GM19351 (cell line): Measurements from ENCODE around the gene NHEJ1.

Source experiments
- ATAC-seq: cut with Tn5 transposase; IDR thresholded peaks from one replicate; pipeline ENCODE4 v1.9.1; 2021; ENCODE audit warnings: mild to moderate bottlenecking, moderate library complexity; ENCODE audit not compliant: unreplicated experiment

Gene NHEJ1

DNA sequence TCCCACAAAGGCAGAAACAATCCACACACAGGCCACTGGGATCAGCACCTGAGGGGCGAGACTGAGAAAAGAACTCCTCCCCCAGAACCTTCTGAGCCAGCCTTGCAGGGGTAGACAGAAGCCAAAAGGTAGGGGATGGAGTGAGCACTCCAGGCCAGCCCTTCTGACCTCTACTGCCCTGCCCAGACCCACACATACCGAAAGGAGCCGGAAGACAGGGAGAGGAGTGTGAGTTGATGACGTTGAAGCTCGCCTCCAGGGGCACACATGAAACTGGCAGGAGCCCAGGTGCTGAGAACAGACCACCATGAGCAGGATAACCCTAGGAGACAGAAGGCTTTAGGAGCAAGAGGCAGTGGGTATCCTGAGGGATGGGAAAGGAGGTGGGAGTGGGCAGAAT is 7.4 kb upstream of the NHEJ1 start:
- no peak for ATAC-seq

DNA sequence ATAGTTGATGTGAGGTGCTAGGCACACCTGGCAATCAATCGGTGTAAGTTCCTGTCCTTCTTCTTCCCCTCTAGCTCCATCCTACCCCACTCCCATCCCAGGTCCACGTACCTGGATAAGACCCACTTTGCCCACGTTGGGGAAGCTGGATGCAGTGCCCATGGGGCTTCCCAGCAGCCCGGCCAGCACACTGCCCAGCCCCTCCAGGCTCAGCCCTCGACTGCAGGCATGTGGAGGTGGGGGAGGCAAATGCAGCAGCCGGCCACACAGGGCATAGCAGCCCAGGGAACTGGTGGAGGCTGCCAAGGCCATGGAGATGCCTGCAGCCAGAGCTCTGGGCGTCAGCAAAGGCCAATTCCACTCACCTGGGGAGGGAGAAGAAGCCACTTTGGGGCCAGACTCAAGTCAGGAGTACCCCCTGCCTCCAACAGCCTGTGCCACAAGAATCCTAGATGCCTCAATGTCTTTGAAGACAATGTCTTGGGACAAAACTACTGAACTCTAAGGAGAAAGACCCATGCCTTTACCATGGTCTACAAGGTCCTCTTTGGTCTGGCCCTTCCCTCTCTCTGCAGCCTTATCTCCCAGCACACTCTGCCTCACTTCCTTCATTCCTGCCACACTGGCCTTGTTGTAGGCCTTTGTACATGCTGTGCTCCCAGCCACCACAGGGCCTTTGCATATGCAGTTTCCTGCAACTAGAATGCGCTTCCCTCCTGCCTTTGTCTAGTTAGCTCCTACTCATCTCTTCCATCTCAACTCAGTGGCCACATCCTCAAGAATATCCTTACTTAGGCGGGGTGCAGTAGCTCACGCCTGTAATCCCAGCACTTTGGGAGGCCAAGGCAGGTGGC is 4.7 kb upstream of the NHEJ1 start:
- ATAC-seq, result no peak

DNA sequence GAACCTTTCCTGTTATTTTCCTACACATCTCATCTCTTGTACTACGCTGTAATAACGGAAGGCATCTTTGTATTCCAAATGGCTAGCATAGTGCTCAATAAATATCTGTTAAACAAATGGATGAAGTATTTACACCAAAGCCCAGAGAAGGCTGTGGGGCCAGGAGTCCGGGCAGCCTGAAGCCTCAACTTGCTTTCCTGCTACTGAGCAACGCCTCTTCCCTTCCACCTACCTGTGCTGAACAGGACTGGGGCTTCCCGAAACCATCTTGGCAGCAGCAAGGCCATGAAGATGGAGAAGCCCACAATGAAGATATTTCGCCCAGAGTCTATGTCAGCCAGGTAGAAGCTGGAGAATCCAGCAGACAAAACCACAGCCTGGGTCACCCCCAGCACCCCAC is 2.5 kb upstream of the NHEJ1 start:
- no peak for ATAC-seq

- ATAC-seq, result no peak
Measured at GRCh38 chr2:219161097-219161496, 482 bp upstream of the NHEJ1 start.

DNA sequence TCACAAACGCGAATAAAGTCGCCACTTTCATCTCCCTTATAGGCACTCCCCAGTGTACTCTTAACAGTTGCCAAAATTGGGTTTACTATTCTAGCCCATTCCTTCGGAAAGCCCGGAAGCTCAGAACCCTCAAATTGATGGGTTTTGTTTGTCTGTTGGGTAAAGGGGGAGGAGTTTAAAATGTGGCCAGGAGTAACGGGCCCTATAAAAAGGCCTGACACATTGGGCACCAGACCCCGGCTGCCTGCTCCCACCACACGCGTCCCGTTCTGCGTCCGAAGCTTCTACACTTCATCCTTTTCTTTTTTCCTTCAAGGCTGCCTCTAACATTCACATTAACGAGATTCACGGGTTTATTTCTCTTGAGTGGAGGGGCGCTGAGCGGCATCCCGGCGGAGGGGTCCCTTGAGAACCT is 837 bp downstream of the NHEJ1 start:
- no peak for ATAC-seq

- no peak for ATAC-seq
Measured at GRCh38 chr2:219158586-219158985, 2.0 kb downstream of the NHEJ1 start.

DNA sequence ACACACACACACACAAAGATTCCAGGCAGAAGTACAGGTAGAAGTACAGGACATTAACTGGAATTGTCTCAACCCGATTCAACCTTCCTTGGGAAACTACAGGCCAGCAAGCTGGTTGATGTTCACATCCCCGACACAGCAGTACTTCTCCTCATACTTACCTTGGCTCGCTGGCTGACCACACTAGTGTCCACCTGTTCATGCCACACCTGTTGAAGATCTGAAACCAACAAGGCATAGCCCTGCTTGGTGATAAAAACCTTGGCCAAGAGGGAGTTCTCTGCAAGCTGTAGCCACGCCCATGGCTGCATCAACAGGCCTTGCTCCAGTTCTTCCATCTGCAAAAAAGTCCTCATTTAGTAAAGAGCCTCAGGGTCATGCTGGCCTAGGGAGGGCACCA is 2.6 kb downstream of the NHEJ1 start:
- ATAC-seq, result no peak

GRCh38 chr2:219157396-219157795 is 3.2 kb downstream of the NHEJ1 start:
- ATAC-seq, result no peak

- no peak for ATAC-seq
Measured at GRCh38 chr2:219155054-219155644, 5.5 kb downstream of the NHEJ1 start.

DNA sequence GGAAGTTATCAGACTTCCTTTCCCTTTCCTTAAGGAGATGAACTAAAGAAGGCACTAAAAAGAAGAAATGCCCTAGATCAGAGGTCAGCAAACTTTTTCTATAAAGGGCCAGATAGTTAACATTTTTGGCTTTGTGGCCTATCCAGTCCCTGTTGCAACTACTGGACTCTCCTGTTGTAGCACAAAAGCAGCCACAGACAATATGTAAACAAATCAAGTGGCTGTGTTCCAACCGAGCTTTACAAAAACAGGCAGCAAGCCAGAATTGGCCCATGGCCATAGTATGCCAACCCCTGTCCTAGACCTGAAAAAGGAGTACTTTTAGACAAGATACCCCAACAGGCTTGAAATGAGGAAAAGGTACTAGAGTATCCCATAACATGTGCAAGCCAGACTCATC is 10.9 kb downstream of the NHEJ1 start:
- ATAC-seq, result no peak

DNA sequence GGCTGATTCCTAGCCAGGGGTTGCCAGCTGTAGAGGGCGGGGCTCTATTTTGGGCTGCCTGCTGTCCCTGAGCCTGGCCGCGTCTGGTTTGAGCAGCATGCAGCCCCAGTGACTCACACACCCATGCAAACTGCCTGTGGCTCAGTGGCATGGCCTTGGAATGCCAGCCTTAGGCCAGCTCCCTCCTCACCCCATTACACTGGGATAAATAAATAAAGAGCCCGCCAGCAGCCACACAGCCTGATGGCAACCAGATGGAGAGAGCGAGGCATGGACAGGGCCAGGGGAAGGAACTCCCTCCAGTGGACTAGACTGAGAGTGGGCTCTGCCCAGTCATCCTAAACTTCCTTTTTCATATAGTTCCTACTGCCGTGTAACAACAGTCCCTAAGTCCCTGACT is 18.3 kb downstream of the NHEJ1 start:
- no peak for ATAC-seq

GRCh38 chr2:219140722-219141121 is 19.9 kb downstream of the NHEJ1 start:
- no peak for ATAC-seq

GRCh38 chr2:219133976-219134375 is 26.6 kb downstream of the NHEJ1 start:
- no peak for ATAC-seq

GRCh38 chr2:219131744-219132143 is 28.9 kb downstream of the NHEJ1 start:
- ATAC-seq, result no peak

- ATAC-seq, result no peak
Measured at GRCh38 chr2:219131327-219131726, 29.3 kb downstream of the NHEJ1 start.

- no peak for ATAC-seq
Measured at GRCh38 chr2:219129589-219129988, 31.0 kb downstream of the NHEJ1 start.

DNA sequence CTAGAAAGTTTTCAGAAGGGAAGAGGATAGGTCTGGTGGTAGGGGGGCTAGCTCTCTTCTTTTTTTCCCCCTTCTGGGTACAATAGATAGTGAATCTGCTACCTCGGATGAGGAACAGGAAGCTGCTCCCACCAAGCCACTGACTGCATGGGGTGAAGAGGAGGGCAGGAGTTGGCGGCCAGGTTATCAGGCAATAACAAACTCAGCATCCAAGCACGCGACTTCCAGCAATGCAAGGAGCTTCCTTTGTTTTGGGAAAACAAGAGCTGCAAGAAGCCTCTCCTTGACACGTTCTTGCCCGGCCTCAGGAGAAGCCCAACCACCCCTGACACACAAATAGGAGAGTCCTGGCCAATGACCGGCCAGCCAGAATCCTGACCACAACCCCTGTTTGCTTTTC is 32.2 kb downstream of the NHEJ1 start:
- ATAC-seq, result no peak

DNA sequence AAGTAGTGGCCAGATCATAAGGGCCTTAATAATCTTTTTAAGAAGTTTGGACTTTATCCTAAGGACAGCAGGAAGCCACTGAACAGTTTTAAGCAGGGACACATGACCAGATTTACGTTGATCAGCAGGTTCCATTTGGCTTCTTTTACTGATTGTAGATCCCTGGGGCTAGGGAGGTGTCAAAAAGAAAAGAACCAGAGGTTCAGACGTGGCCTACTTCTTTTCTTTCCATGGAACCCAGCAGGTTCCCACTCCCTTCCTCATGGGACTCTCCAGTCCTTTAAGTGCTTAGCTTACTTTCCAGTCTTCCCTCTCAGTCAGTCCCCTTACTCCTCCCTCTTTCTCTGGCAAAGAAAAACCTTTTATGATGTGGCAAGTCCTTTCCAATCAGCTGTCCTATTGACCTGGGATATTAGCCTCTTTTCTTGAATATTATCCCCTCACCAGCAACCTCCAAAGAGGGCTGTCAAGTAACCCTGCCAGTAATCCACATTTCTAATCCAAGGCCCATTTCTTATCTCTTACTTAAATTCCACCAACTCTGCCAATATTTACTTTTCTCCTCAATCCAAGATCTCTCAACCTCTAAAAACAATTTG is 33.5 kb downstream of the NHEJ1 start:
- ATAC-seq, result no peak

GRCh38 chr2:219126555-219126954 is 34.1 kb downstream of the NHEJ1 start:
- no peak for ATAC-seq

DNA sequence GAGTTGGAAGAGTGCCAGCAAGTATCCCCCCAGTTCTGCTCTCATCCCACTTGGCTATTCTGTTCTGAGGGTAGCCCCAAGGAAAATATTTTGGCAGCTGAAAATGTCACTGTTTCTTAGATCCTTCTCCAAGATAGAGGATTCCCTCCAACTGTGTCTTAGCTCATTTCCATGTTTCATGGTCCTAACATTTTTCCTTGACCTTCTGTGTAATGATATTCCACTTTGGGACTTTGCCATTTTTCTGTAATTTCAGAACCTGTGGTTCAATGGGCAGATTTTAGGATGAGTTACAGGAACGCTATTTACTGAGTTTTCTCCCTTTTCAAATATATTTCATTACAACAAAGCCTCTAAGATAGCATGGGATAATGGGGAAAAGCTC is 34.7 kb downstream of the NHEJ1 start:
- ATAC-seq, result no peak

- ATAC-seq, result no peak
Measured at GRCh38 chr2:219125225-219125885, 35.3 kb downstream of the NHEJ1 start.
